Breast epithelium (tissue), 4 donors: ENCODE data around the gene FGF23. TPM values are rescaled to one million over a fixed set of nuclear protein-coding genes. Genes with fewer than 3 reads are reported as not detected.

ENCODE experiments used
- DNase-seq, 2 donors: peaks; one replicate each; pipeline ENCODE4 v3.0.0-alpha.2; 2019; ENCODE audit warnings: low spot score in 2 of 2
- H3K27ac ChIP-seq, 2 donors: fragments of 200-600 bp; sonication (generic) in 1 of 2; one replicate each; pipeline ENCODE4 v1.5.1; 2016 to 2019; ENCODE audit warnings: mild to moderate bottlenecking in 1 of 2
- H3K27me3 ChIP-seq, 2 donors: fragments of 200-600 bp; sonication (generic) in 1 of 2; one replicate each; pipeline versions ENCODE4 v1.5.1 to v1.6.0; 2017 to 2019; ENCODE audit warnings: control low read depth in 1 of 2, mild to moderate bottlenecking in 1 of 2
- H3K36me3 ChIP-seq: fragments of 200-600 bp; one replicate; pipeline ENCODE4 v1.5.1; 2019
- H3K4me1 ChIP-seq, 2 donors: fragments of 200-600 bp; sonication (generic); one replicate each; pipeline ENCODE4 v1.5.1; 2016 to 2019; ENCODE audit warnings: control low read depth in 1 of 2
- H3K4me3 ChIP-seq, 3 donors: fragments of 200-600 bp; sonication (generic); 1 replicate in 2 of 3; 2 replicates in 1 of 3; pipeline ENCODE4 v1.5.1; 2016 to 2019; ENCODE audit warnings: mild to moderate bottlenecking in 3 of 3, moderate library complexity in 2 of 3
- H3K9me3 ChIP-seq, 2 donors: fragments of 200-600 bp; sonication (generic) in 1 of 2; one replicate each; pipeline ENCODE4 v1.5.1; 2016 to 2019; ENCODE audit warnings: control low read depth in 1 of 2
- CTCF ChIP-seq, 3 donors: fragments of 450-650 bp; IDR thresholded peaks; one replicate each; pipeline ENCODE4 v1.5.1; 2016 to 2017; ENCODE audit warnings: antibody characterized with exemption in 3 of 3, mild to moderate bottlenecking in 3 of 3, moderate library complexity in 3 of 3
- POLR2A ChIP-seq: fragments of 450-650 bp; IDR thresholded peaks from one replicate; pipeline ENCODE4 v1.6.1; 2016; ENCODE audit warnings: antibody characterized with exemption, mild to moderate bottlenecking, moderate library complexity
- POLR2AphosphoS5 ChIP-seq, 3 donors: sonication (generic); formaldehyde crosslinking; IDR thresholded peaks; one replicate each; pipeline ENCODE4 v1.6.1; 2017; ENCODE audit warnings: antibody characterized with exemption in 3 of 3
- intact Hi-C: fragments of 100-400 bp; cut with DNase I; formaldehyde crosslinking; loops from one replicate; pipeline ENCODE4 v1.15.1; 2023; ENCODE audit warnings: low total_unique reads
- total RNA-seq, 3 donors: library from RNA; depleted of rRNA; stranded (reverse); fragments of >200 nt; gene quantifications; one replicate each; pipeline ENCODE4 v1.1.0, GENCODE V29; 2016

FGF23 gene
- total RNA-seq, 3 donors from 2014 or later = not detected

- TF ChIP-seq CTCF (IDR thresholded peaks at IDR 0.05) (no peak), POLR2AphosphoS5 (IDR thresholded peaks at IDR 0.05) (no peak), POLR2A (no peak)
- Histone ChIP-seq H3K9me3 (no peaks in the 10 kb centered on the region), H3K4me3 (no peak overlapping the region), H3K27me3 (no peaks in the 10 kb centered on the region), H3K27ac (no peak overlapping the region), H3K4me1 (no peaks in the 10 kb centered on the region), H3K36me3 (no peaks in the 10 kb centered on the region)
- DNase-seq = no peak
- intact Hi-C loops = no loop called here
Measured at GRCh38 chr12:4401117-4401516, 21.6 kb upstream of the FGF23 start.

GRCh38 chr12:4395818-4396217 lies 16.3 kb upstream of the FGF23 start:
- no peak for DNase-seq
- no peak for TF ChIP-seq POLR2A
- TF ChIP-seq POLR2AphosphoS5 (IDR thresholded peaks at IDR 0.05) = no peak
- no peak for TF ChIP-seq CTCF (IDR thresholded peaks at IDR 0.05)
- no peaks in the 10 kb centered on the region for H3K36me3 ChIP-seq
- H3K9me3 ChIP-seq = no peaks in the 10 kb centered on the region
- intact Hi-C loops = no loop called here
- H3K27me3 ChIP-seq = no peaks in the 10 kb centered on the region
- H3K4me1 ChIP-seq = no peaks in the 10 kb centered on the region
- H3K27ac ChIP-seq = no peak overlapping the region
- no peak overlapping the region for H3K4me3 ChIP-seq

GRCh38 chr12:4393211-4393610 lies 13.7 kb upstream of the FGF23 start:
- intact Hi-C loops = no loop called here
- Histone ChIP-seq H3K27ac (no peak overlapping the region), H3K36me3 (no peaks in the 10 kb centered on the region), H3K4me1 (no peaks in the 10 kb centered on the region), H3K27me3 (no peaks in the 10 kb centered on the region), H3K9me3 (no peaks in the 10 kb centered on the region), H3K4me3 (no peak overlapping the region)
- DNase-seq = no peak
- TF ChIP-seq POLR2A = no peak
- no peak for TF ChIP-seq CTCF (IDR thresholded peaks at IDR 0.05)
- no peak for TF ChIP-seq POLR2AphosphoS5 (IDR thresholded peaks at IDR 0.05)

- no peak overlapping the region for H3K27ac ChIP-seq
- no peaks in the 10 kb centered on the region for H3K9me3 ChIP-seq
- no peak overlapping the region for H3K4me3 ChIP-seq
- intact Hi-C loops = no loop called here
- no peak for DNase-seq
- no peaks in the 10 kb centered on the region for H3K27me3 ChIP-seq
- H3K36me3 ChIP-seq = no peaks in the 10 kb centered on the region
- H3K4me1 ChIP-seq = no peaks in the 10 kb centered on the region
- TF ChIP-seq POLR2AphosphoS5 (IDR thresholded peaks at IDR 0.05) (no peak), POLR2A (no peak), CTCF (IDR thresholded peaks at IDR 0.05) (no peak)
Measured at GRCh38 chr12:4392223-4392742, 12.8 kb upstream of the FGF23 start.

- Histone ChIP-seq H3K36me3 (no peaks in the 10 kb centered on the region), H3K4me3 (no peak overlapping the region), H3K4me1 (no peaks in the 10 kb centered on the region), H3K27me3 (no peaks in the 10 kb centered on the region), H3K27ac (no peak overlapping the region), H3K9me3 (no peaks in the 10 kb centered on the region)
- intact Hi-C loops = no loop called here
- no peak for DNase-seq
- TF ChIP-seq POLR2AphosphoS5 (IDR thresholded peaks at IDR 0.05) = no peak
- no peak for TF ChIP-seq POLR2A
- TF ChIP-seq CTCF (IDR thresholded peaks at IDR 0.05) = no peak
Measured at GRCh38 chr12:4388662-4389061, 9.2 kb upstream of the FGF23 start.
